Germinal center (tissue), 1 donor: ENCODE measurements around the gene CDCP1.

ENCODE experiments used
- DNase-seq: peaks from one replicate; pipeline ENCODE4 v3.0.0; 2012; ENCODE audit warnings: mixed read lengths, low spot score

CDCP1 gene

DNA sequence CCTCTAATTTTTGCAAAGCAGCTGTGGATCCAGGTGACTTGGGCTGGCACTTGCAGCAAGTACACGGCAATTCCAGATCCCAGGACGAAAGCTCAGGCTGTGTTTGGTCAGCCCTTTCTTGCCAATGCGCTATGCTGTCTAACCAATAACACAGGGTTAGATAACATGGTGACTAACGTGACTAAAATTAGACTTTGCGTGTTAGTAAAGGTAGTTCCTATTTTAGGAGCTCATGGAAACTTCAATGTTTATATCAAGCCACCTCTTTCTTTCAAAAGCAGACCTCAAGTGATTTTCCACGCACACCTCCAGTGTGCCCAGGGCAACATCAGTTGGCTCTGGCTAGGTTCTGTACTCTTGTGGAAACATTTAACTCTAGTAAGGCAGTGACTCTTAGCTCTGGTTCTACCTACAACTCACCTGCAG, 32.5 kb downstream of the CDCP1 start:
- no peak for DNase-seq

- DNase-seq: no peak
These were observed 33.2 kb downstream of the CDCP1 start for GRCh38 chr3:45112939-45113338.

GRCh38 chr3:45110509-45110833, 35.7 kb downstream of the CDCP1 start:
- DNase-seq: no peak

GRCh38 chr3:45109771-45110508, 36.2 kb downstream of the CDCP1 start:
- DNase-seq: no peak

GRCh38 chr3:45106874-45107273, 39.3 kb downstream of the CDCP1 start:
- no peak for DNase-seq

DNA sequence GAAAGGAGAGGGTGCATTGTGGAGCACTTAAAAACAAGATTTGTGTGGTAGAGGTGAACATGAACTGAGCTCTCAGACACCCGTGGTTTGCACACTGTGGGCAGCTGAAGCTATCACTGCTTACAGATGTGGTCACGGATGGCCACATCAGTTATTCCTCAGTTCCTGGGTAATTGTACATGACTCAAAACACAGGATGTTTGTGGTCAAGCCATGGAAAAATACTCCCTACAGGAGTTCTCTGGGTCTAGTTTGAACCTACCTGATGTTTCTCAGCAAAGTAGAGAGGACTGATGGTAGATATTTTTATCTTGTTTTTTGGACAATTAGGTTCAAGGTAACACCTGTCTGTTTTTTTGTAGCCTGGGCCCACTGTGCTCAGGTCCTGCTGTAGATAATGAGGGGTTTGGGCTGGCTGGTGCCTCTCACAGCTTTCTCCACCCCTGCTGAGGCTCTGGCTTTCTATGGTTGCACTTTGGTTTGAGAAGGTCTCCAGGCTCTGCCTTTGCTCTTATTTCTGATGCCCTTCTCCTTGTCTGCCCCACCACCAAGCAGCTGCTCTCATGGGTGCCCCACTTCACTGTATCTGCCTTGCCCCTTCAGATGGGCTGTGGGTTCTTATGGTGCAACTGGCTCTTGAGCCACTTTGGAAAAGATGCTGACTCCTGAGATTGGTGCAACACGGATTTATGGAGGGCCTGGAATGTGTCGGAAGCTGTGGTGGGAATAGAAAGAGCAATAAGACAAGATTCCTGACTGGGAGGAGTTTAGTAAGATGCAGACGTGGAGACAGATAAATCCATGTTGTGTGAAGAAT, 40.1 kb downstream of the CDCP1 start:
- DNase-seq: no peak

GRCh38 chr3:45104715-45105711, 41.2 kb downstream of the CDCP1 start:
- DNase-seq: no peak

- DNase-seq: no peak
These were observed 42.1 kb downstream of the CDCP1 start for GRCh38 chr3:45103753-45104714.

DNA sequence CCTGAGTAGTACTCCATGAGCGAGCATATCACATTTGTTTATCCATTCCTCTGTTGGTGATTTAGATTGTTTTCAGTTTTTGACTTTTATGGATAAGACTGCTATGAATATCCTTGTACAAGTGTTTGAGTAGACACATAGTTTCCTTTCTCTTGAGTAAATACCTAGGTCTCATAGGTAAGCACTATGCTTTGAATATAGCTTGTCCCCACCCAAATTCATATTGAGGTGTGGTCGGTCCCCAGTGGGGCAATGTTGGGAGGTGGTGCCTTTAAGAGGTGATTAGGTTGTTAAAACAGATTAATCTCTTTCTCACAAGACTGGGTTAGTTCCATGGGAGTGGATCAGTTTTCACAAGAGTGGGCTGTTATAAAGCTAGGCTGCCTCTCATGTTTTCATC, 42.8 kb downstream of the CDCP1 start:
- DNase-seq: no peak

DNA sequence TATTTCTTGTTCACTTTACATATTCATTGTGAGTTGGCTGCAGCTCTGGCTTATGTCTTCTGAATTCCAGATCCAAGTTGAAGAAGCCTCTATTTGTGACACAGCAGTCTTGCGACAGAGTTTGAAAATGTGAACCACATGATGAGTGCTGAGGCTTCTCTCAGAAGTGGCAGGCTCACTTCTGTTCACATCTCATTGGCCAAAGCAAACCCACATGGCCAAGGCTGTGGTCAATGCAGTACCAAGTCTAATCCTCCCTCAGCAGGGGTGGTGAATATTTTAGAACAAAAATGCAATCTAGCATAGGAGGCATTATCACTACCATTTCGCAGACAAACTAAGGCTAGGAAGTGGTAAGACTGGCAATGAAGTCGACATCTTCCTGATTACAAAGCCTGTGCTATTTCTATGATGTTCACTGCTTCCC, 45.2 kb downstream of the CDCP1 start:
- no peak for DNase-seq

- no peak for DNase-seq
These were observed 47.9 kb downstream of the CDCP1 start for GRCh38 chr3:45098310-45098709.

- DNase-seq: no peak
These were observed 48.8 kb downstream of the CDCP1 start for GRCh38 chr3:45097296-45097883.

DNA sequence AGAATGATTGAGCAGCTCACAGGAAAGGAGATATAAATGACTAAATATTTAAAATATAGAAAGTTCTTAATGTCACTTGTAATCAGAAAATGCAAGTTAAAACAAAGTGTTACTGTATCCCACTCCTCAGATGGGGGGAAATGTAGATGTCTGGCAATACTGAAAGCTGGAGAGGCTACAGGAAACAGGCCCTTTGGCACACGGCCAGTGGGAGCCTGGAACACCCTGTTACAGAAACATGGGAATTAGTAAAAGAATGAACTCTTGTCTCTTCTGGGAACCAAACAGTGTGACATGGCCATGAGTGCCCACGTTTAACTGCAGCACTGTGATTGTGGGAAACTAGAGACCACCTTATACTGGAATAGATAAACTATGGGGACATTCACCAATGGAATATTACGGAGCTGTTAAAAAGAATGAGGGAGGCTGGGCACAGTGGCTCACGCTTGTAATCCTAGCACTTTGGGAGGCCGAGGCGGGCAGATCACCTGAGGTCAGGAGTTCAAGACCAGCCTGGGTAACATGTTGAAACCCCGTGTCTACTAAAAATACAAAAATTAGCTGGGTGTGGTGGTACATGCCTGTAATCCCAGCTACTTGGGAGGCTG, 50.2 kb downstream of the CDCP1 start:
- no peak for DNase-seq

GRCh38 chr3:45093176-45093575, 53.0 kb downstream of the CDCP1 start:
- no peak for DNase-seq

DNA sequence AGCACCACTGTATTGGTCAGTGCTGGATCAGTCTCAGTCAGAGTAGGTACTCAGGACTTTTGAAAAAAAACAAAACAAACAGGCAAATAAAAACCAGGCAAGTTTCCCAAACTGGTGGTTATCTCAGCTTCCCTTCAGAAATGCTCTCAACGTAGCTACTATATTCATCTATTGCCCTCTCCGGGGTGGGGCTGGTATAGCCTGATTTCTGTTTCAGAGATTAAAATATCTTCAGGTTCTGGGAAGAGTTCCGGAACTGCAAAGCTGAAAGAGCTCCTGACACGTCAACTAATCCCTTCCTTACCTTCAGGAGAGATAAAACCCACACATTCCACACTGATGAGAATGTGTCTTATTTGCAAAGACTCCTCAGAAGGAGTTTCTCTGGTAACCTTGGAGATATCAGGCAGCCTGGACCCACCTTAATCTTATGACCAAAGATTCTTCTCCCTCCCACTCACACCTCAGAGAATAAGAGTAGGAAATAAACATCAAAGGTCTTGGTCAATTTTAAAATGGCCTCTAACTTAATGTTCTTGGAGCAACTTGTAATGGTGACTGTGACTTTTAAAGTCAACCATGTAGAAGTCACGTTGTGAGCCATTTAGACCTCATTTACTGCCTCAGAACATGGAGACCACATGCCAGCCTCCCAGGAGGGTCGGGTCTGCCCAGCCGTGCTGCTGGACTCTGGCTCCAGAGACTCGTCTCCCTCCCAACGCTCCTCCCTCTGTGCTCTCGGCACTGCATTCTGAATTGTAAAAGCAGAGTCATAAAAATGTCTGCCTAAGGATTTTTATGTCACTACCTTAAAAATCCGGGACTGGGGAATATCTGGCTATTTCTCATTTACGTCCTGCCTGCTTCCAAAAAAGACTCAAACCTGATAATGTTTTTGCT, 53.8 kb downstream of the CDCP1 start:
- no peak for DNase-seq

- no peak for DNase-seq
These were observed 55.3 kb downstream of the CDCP1 start for GRCh38 chr3:45090855-45091254.

GRCh38 chr3:45088543-45089358, 57.4 kb downstream of the CDCP1 start:
- DNase-seq: no peak

- no peak for DNase-seq
These were observed 59.0 kb downstream of the CDCP1 start for GRCh38 chr3:45087155-45087554.
